Medulla oblongata (tissue), 1 donor: Measurements from ENCODE around the gene PPIE.
"Not testable (repeated sequence)": the region's sequence is repeated elsewhere in the genome, so short reads cannot be mapped to it uniquely, and the experiment has no call there.

ENCODE experiments used
- DNase-seq: peaks from one replicate; pipeline ENCODE4 v3.0.0-alpha.2; 2015; ENCODE audit errors: extremely low spot score

Gene PPIE

DNA sequence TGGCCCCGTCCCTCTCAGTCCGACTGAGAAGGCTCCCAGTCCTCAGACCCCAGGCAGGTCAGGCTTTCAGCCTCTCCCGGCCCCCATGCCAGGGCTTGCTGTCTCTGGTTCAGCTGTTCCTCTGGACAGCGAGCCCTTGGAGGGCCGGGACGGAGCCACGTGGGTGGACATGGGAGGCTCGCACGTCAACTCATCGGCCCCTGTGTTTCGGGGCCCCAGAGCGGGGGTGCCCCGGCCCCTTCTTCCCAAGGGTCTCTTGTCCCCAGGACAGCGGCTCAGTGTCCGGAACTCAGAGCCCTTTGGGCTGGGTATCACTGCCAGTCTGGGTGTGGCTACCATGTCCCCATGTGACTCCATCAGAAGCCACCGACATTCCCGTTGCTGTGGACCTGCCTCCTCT lies 39.2 kb downstream of the PPIE start:
- not testable (repeated sequence) for DNase-seq

- DNase-seq: not testable (repeated sequence)
These were observed 39.9 kb downstream of the PPIE start for GRCh38 chr1:39778463-39779099.

DNA sequence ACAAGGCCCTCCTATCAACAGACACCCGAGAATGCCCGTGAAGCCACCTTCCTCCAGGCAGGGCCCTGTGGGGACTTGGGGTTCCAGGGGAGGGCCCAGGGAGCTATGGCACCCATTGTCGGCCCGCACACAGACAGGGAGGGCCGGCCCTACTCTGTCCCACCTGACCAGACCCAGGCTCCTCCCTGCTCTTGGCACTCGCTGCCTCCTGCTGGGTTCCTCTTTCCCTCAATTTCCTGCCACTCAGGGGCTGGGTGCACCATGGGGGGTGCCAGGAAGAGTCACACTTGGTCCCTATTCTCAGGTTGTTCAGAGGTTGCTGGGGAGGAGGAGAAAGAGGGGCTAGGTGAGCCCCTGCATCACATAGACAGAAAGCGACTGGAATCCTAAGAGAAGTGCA lies 40.5 kb downstream of the PPIE start:
- DNase-seq: no peak

- DNase-seq: no peak
These were observed 41.1 kb downstream of the PPIE start for GRCh38 chr1:39779821-39780220.

GRCh38 chr1:39781349-39781715 lies 42.6 kb downstream of the PPIE start:
- no peak for DNase-seq

GRCh38 chr1:39782103-39782502 lies 43.4 kb downstream of the PPIE start:
- no peak for DNase-seq

- not testable (repeated sequence) for DNase-seq
These were observed 44.0 kb downstream of the PPIE start for GRCh38 chr1:39782685-39783084.

- not testable (repeated sequence) for DNase-seq
These were observed 47.8 kb downstream of the PPIE start for GRCh38 chr1:39786303-39787107.

- DNase-seq: not testable (repeated sequence)
These were observed 48.4 kb downstream of the PPIE start for GRCh38 chr1:39787108-39787375.

GRCh38 chr1:39787468-39787867 lies 48.8 kb downstream of the PPIE start:
- DNase-seq: no peak

GRCh38 chr1:39787964-39788363 lies 49.3 kb downstream of the PPIE start:
- not testable (repeated sequence) for DNase-seq

DNA sequence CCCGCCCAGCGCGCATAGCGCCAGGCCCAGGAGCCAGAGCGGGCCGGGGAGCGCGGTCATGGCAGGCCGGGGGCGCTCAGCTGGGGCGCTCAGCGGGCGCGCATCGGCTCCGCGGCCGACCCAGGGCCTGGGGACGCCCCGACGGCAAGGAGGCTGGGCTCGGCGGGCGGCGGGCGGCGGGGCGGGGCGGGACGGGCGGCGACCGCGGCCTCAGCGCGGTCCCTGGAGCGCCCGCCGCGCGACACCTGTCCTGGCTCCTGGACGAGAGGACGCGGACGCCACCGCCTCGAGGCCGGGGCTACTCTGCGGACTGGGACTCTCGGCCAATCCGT lies 49.7 kb downstream of the PPIE start:
- no peak for DNase-seq

GRCh38 chr1:39788758-39789570 lies 50.3 kb downstream of the PPIE start, which contains the start of gene BMP8B:
Gene BMP8B, minus strand, starts transcription at chr1:39788865. Its CDS starts 380 bp downstream, at chr1:39788485.
- DNase-seq: peak; percentile 42

DNA sequence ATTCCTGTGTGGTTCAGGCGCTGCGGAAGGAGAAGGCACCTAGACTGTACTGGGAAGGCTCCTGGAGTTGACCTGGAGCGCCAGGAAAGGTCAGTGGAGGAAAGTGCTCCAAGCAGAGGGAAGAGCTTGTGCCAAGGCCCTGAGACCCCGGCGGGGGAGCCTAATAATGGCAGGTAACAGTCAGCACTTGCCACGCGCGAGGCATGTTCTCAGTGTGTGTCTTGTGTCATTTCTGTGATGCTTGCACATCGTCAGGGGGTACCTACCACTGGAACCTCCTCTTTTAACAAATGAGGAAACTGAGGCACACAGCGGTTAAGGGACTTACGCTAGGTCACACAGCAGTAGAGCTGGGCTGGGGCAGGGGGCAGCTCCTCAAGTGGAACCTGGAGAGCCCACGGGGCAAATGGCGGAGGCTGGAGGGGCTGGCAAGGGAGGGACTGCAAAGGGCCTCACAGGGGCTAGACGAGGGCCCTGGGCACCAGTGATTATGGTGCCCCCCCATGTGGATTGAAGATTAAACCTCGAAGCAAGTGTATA lies 51.0 kb downstream of the PPIE start:
- no peak for DNase-seq

GRCh38 chr1:39791838-39792237 lies 53.2 kb downstream of the PPIE start:
- no peak for DNase-seq

GRCh38 chr1:39795651-39796050 lies 57.0 kb downstream of the PPIE start:
- DNase-seq: no peak

DNA sequence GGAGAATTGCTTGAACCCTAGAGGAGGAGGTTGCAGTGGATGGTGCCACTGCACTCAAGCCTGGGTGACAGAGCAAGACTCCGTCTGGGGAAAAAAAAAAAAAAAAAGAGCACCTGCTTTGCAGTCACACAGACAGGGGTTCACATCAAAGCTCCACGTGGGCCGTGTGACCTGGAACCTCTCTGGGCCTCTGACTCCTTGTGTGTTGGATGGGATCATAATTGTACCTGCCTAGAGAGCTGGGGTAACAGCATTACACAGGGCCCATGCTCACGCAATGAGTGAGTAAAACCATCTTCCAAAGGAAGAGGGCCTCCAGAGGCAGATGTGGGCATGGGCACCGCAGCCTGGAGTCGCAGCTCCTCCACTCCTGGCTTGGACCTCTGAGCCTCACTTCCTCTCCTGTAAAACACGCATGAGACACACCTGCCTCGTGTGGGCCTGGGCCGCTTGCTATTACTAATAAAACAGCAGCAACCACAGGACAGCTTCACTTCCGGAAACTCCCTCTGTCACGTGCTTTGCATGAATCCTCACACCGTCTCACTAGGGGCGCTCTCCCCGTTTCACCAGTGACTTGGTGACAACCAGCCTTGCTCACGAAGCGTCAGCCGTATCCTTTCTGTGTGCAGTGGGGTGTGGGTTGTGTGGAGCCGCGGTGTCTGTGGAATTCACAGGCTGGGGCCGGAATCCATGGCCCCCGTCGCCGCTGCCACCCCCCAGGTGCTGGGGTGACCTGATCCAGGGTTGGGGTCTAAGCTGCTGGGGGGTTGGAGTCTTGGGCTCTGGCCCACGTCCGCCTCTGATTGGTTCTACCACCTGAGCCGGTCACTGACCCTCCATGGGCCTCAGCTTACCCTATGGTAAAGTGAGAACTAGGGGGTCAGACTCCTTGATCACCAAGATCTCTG lies 60.4 kb downstream of the PPIE start:
- peak; percentile 67 for DNase-seq

- DNase-seq: peak; percentile 45
These were observed 61.2 kb downstream of the PPIE start for GRCh38 chr1:39799770-39800470.

- DNase-seq: no peak
These were observed 61.8 kb downstream of the PPIE start for GRCh38 chr1:39800471-39800835.

GRCh38 chr1:39802496-39803260 lies 64.0 kb downstream of the PPIE start:
- no peak for DNase-seq
